ENCODE data around the gene TEX12.
"Not testable (repeated sequence)": the region's sequence is repeated elsewhere in the genome, so short reads cannot be mapped to it uniquely, and the experiment has no call there.

The TEX12 gene

DNA sequence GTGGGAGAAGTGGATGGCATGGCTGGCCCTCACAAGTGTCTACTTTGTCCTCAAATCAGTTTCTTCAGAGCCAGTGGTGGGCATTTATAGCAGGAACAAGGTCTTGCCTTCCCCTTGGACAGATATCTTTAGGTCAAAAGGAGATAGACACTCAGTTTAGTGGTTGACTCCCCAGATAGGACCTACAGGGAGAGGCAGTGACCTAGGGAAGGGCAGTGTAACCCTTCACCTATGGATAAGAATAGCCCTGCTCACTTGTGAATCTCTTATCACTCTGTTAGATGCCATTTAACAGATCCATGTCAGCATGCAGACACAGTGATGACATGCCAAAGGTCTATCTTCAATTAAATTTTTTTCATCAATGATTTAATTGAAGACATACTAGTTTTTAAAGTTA, 19.1 kb downstream of the TEX12 start:
- Histone ChIP-seq H3K9me2 (replicated peaks; ENCODE audit: insufficient read depth, low read length) (no peaks in the 10 kb centered on the region), H3F3A (ENCODE audit: insufficient read depth, low read length) (no peaks in the 10 kb centered on the region), H3K36me3 (replicated peaks; ENCODE audit: insufficient read depth, low read length) (no peaks in the 10 kb centered on the region), H3K4me3 (ENCODE audit: low read length) (no peak overlapping the region), H3K79me2 (ENCODE audit: low read length) (no peaks in the 10 kb centered on the region), H3K27me3 (replicated peaks; ENCODE audit: insufficient read depth, low read length) (no peaks in the 10 kb centered on the region), H3K9ac (ENCODE audit: low read length) (no peak overlapping the region), H3K4me1 (ENCODE audit: low read length) (no peaks in the 10 kb centered on the region), H2AFZ (ENCODE audit: low read length) (no peak overlapping the region), H4K20me1 (ENCODE audit: insufficient read depth, low read length) (no peaks in the 10 kb centered on the region), H3K4me2 (ENCODE audit: low read depth, low read length) (no peak overlapping the region), H3K9me3 (replicated peaks; ENCODE audit: insufficient read depth, low read length) (no peaks in the 10 kb centered on the region), H3K27ac (ENCODE audit: low read length) (no peak overlapping the region)
- TF ChIP-seq EZH2 (optimal IDR thresholded peaks at IDR 0.05; ENCODE audit: low read depth, low read length) (no peak), EZH2phosphoT487 (IDR thresholded peaks at IDR 0.05; ENCODE audit: low read length) (no peak), CTCF (IDR thresholded peaks at IDR 0.05; ENCODE audit: low read length) (no peak)
- DNase-seq, result no peak

GRCh38 chr11:112195113-112195512, 27.9 kb downstream of the TEX12 start:
- H3K4me1 ChIP-seq (ENCODE audit: low read length); H2AFZ ChIP-seq (ENCODE audit: low read length): not testable (repeated sequence)

DNA sequence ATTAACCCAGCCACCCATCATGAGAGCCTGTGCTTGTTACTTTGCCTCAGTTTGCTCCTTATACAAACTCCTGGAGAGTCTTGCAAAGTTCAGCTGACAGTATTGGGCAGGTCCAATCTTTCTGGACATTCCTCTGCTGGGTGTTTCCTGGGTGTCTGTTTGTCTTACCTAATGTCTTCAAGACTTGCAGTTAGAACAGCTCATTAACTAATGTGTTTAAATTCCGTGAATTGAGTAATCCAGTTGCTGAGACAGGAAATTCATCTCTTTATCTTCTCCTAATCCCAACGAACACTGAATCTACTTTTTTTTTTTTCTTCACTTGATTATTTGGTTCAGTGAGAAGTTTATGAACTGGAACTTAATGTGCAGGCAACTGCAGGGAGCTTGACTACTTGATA, 28.8 kb downstream of the TEX12 start:
- no peak overlapping the region for H3K4me3 ChIP-seq (ENCODE audit: low read length)
- no peaks in the 10 kb centered on the region for H3K36me3 ChIP-seq (replicated peaks; ENCODE audit: insufficient read depth, low read length)
- no peaks in the 10 kb centered on the region for H3K79me2 ChIP-seq (ENCODE audit: low read length)
- no peaks in the 10 kb centered on the region for H3K4me1 ChIP-seq (ENCODE audit: low read length)
- H4K20me1 ChIP-seq (ENCODE audit: insufficient read depth, low read length), result no peaks in the 10 kb centered on the region
- H3F3A ChIP-seq (ENCODE audit: insufficient read depth, low read length), result no peaks in the 10 kb centered on the region
- H3K9me3 ChIP-seq (replicated peaks; ENCODE audit: insufficient read depth, low read length), result no peaks in the 10 kb centered on the region
- no peaks in the 10 kb centered on the region for H3K27me3 ChIP-seq (replicated peaks; ENCODE audit: insufficient read depth, low read length)
- TF ChIP-seq EZH2 (optimal IDR thresholded peaks at IDR 0.05; ENCODE audit: low read depth, low read length) (no peak), CTCF (IDR thresholded peaks at IDR 0.05; ENCODE audit: low read length) (no peak), EZH2phosphoT487 (IDR thresholded peaks at IDR 0.05; ENCODE audit: low read length) (no peak)
- no peak overlapping the region for H3K27ac ChIP-seq (ENCODE audit: low read length)
- no peak overlapping the region for H2AFZ ChIP-seq (ENCODE audit: low read length)
- DNase-seq, result no peak
- H3K9ac ChIP-seq (ENCODE audit: low read length), result no peak overlapping the region
- no peak overlapping the region for H3K4me2 ChIP-seq (ENCODE audit: low read depth, low read length)
- H3K9me2 ChIP-seq (replicated peaks; ENCODE audit: insufficient read depth, low read length), result no peaks in the 10 kb centered on the region

More at GRCh38 chr11:112195113-112195512, 27.9 kb downstream of the TEX12 start:
- not testable (repeated sequence) for H4K20me1 ChIP-seq (ENCODE audit: insufficient read depth, low read length); H3F3A ChIP-seq (ENCODE audit: insufficient read depth, low read length); DNase-seq; H3K4me2 ChIP-seq (ENCODE audit: low read depth, low read length); H3K79me2 ChIP-seq (ENCODE audit: low read length); H3K9me2 ChIP-seq (replicated peaks; ENCODE audit: insufficient read depth, low read length); H3K4me3 ChIP-seq (ENCODE audit: low read length); H3K9ac ChIP-seq (ENCODE audit: low read length); H3K36me3 ChIP-seq (replicated peaks; ENCODE audit: insufficient read depth, low read length); H3K9me3 ChIP-seq (replicated peaks; ENCODE audit: insufficient read depth, low read length); H3K27me3 ChIP-seq (replicated peaks; ENCODE audit: insufficient read depth, low read length); H3K27ac ChIP-seq (ENCODE audit: low read length)

DNA sequence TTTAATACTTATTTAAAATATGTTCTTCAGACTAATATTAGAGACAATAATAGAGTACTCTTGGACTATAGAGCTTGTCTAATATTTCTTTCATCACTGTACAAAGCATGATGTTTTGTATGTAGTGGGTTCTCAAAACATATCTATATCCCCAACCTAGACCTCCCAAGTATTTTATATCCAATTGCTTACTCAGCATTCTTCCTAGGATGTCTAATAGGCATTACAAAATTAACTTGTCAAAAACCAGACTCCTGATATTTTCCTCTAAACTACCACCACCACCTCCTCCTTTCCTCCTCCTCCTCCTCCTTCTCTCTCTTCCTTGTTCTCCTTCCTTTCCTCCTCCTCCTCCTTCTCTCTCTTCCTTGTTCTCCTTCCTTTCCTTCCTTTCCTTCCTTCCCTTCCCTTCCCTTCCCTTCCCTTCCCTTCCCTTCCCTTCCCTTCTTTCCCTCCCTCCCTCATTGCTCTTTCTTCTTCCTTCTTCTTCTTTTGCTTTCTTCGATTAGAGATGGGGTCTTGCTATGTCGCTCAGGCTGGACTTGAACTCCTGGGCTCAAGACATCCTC, 29.4 kb downstream of the TEX12 start:
- no peaks in the 10 kb centered on the region for H3K4me1 ChIP-seq (ENCODE audit: low read length)
- H4K20me1 ChIP-seq (ENCODE audit: insufficient read depth, low read length), result no peaks in the 10 kb centered on the region
- H3K9me2 ChIP-seq (replicated peaks; ENCODE audit: insufficient read depth, low read length), result no peaks in the 10 kb centered on the region
- no peaks in the 10 kb centered on the region for H3K79me2 ChIP-seq (ENCODE audit: low read length)
- no peaks in the 10 kb centered on the region for H3K9me3 ChIP-seq (replicated peaks; ENCODE audit: insufficient read depth, low read length)
- no peaks in the 10 kb centered on the region for H3F3A ChIP-seq (ENCODE audit: insufficient read depth, low read length)
- H3K9ac ChIP-seq (ENCODE audit: low read length), result no peak overlapping the region
- no peaks in the 10 kb centered on the region for H3K36me3 ChIP-seq (replicated peaks; ENCODE audit: insufficient read depth, low read length)
- no peak overlapping the region for H2AFZ ChIP-seq (ENCODE audit: low read length)
- H3K4me2 ChIP-seq (ENCODE audit: low read depth, low read length), result no peak overlapping the region
- no peak for TF ChIP-seq CTCF (IDR thresholded peaks at IDR 0.05; ENCODE audit: low read length)
- no peak for TF ChIP-seq EZH2 (optimal IDR thresholded peaks at IDR 0.05; ENCODE audit: low read depth, low read length)
- no peak for TF ChIP-seq EZH2phosphoT487 (IDR thresholded peaks at IDR 0.05; ENCODE audit: low read length)
- no peak overlapping the region for H3K4me3 ChIP-seq (ENCODE audit: low read length)
- no peaks in the 10 kb centered on the region for H3K27me3 ChIP-seq (replicated peaks; ENCODE audit: insufficient read depth, low read length)
- H3K27ac ChIP-seq (ENCODE audit: low read length), result no peak overlapping the region
- DNase-seq, result no peak

GRCh38 chr11:112199101-112199500, 31.9 kb downstream of the TEX12 start:
- H3K4me2 ChIP-seq (ENCODE audit: low read depth, low read length); H2AFZ ChIP-seq (ENCODE audit: low read length); H3K4me3 ChIP-seq (ENCODE audit: low read length); H3K27ac ChIP-seq (ENCODE audit: low read length); H3K9ac ChIP-seq (ENCODE audit: low read length); H3K9me2 ChIP-seq (replicated peaks; ENCODE audit: insufficient read depth, low read length); H4K20me1 ChIP-seq (ENCODE audit: insufficient read depth, low read length); H3K9me3 ChIP-seq (replicated peaks; ENCODE audit: insufficient read depth, low read length); H3K36me3 ChIP-seq (replicated peaks; ENCODE audit: insufficient read depth, low read length); H3F3A ChIP-seq (ENCODE audit: insufficient read depth, low read length); H3K27me3 ChIP-seq (replicated peaks; ENCODE audit: insufficient read depth, low read length); H3K4me1 ChIP-seq (ENCODE audit: low read length); H3K79me2 ChIP-seq (ENCODE audit: low read length); DNase-seq: not testable (repeated sequence)

Data from MM.1S (cell line).